ENCODE data around the gene ADH4.

DNA sequence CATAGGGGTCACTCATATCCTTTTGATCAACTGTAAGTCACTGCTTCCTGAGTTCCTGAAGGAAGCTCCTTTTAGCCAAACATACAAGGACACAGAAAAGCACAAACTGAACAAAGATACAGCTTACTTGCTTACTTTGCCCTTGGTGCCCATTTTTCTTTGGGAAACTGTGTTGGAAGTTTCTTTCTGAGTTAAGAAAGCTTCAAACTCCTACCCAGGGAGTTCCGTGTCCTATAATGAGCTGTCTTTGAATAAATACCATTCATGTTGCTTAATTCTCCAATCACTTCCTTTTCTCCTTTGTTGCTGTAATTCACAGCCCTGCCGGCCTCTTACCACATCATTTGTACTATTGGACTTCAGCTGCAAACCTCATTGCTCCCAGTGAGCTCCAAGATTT is at the start of gene ADH4:
- TF ChIP-seq, protein P1, sequence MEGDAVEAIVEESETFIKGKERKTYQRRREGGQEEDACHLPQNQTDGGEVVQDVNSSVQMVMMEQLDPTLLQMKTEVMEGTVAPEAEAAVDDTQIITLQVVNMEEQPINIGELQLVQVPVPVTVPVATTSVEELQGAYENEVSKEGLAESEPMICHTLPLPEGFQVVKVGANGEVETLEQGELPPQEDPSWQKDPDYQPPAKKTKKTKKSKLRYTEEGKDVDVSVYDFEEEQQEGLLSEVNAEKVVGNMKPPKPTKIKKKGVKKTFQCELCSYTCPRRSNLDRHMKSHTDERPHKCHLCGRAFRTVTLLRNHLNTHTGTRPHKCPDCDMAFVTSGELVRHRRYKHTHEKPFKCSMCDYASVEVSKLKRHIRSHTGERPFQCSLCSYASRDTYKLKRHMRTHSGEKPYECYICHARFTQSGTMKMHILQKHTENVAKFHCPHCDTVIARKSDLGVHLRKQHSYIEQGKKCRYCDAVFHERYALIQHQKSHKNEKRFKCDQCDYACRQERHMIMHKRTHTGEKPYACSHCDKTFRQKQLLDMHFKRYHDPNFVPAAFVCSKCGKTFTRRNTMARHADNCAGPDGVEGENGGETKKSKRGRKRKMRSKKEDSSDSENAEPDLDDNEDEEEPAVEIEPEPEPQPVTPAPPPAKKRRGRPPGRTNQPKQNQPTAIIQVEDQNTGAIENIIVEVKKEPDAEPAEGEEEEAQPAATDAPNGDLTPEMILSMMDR (IDR thresholded peaks at IDR 0.05; ENCODE audit: low read length) = no peak
- TF ChIP-seq EZH2 (IDR thresholded peaks at IDR 0.05; ENCODE audit: borderline replicate concordance, low read length) = no peak
